ENCODE data around the gene TOLLIP.

The TOLLIP gene

GRCh38 chr11:1302461-1303125 is 6.8 kb downstream of the TOLLIP start:
- CTCF ChIA-PET = interaction anchor here (0.6 kb wide), 1 partner anchor 1644 kb away, joined by 3 read pairs; no protein-coding TSS in a partner anchor
- Histone ChIP-seq H3K36me3 (ENCODE audit: control insufficient read depth in 2 of 2, insufficient read depth in 1 of 2, low read length in 2 of 2) (peaks cover 0 to 48% of the 10 kb centered on the region in 2 experiments; a peak in 1 of 3 replicates), H3K9me3 (ENCODE audit: control insufficient read depth, insufficient read depth, low read depth, low read length) (no peaks in the 10 kb centered on the region), H3K27ac (ENCODE audit: extremely low read depth, low read depth, low read length) (no peak overlapping the region), H3K4me3 (ENCODE audit: low read depth, low read length) (no peak overlapping the region), H3K4me1 (ENCODE audit: control insufficient read depth, insufficient read depth, low read length) (no peaks in the 10 kb centered on the region)
- POLR2A ChIA-PET = no interaction called here
- TF ChIP-seq ZNF148 (tag by site-specific recombination; IDR thresholded peaks at IDR 0.05; ENCODE audit: borderline replicate concordance) (no peak), ZBTB10 (tag by site-specific recombination; IDR thresholded peaks at IDR 0.05) (no peak), ZNF529 (tag by site-specific recombination; IDR thresholded peaks at IDR 0.05; ENCODE audit: insufficient replicate concordance) (no peak), ZSCAN5A (tag by site-specific recombination; IDR thresholded peaks at IDR 0.05) (no peak), ZNF366 (tag by site-specific recombination; conservative IDR thresholded peaks at IDR 0.05) (no peak), OSR2 (tag by site-specific recombination; IDR thresholded peaks at IDR 0.05) (no peak), ZFP3 (tag by site-specific recombination; IDR thresholded peaks at IDR 0.05; ENCODE audit: low read depth) (no peak), CTCF (tag by site-specific recombination; IDR thresholded peaks at IDR 0.05) (no peak), ZNF626 (tag by site-specific recombination; IDR thresholded peaks at IDR 0.05) (no peak), ZNF785 (tag by site-specific recombination; IDR thresholded peaks at IDR 0.05) (no peak), ZNF404 (tag by site-specific recombination; IDR thresholded peaks at IDR 0.05) (no peak), PBX3 (CRISPR knock-in tag; IDR thresholded peaks at IDR 0.05) (no peak), ZBTB17 (tag by site-specific recombination; IDR thresholded peaks at IDR 0.05) (no peak), ZFHX2 (tag by site-specific recombination; conservative IDR thresholded peaks at IDR 0.05) (no peak)

- no peak overlapping the region for H3K27ac ChIP-seq (ENCODE audit: extremely low read depth, low read depth, low read length)
- H3K36me3 ChIP-seq (ENCODE audit: control insufficient read depth in 2 of 2, insufficient read depth in 1 of 2, low read length in 2 of 2) = peaks cover 0 to 48% of the 10 kb centered on the region in 2 experiments; a peak in 1 of 3 replicates
- H3K9me3 ChIP-seq (ENCODE audit: control insufficient read depth, insufficient read depth, low read depth, low read length) = no peaks in the 10 kb centered on the region
- H3K4me1 ChIP-seq (ENCODE audit: control insufficient read depth, insufficient read depth, low read length) = no peaks in the 10 kb centered on the region
- no peak overlapping the region for H3K4me3 ChIP-seq (ENCODE audit: low read depth, low read length)
- POLR2A ChIA-PET = no interaction called here
- CTCF ChIA-PET = interaction anchor here (0.6 kb wide), 2 partner anchors 13 to 1644 kb away, joined by 3 to 5 read pairs; no protein-coding TSS in a partner anchor
- no peak for TF ChIP-seq ZNF624 (tag by site-specific recombination; IDR thresholded peaks at IDR 0.05)
- TF ChIP-seq ZNF707 (tag by site-specific recombination; IDR thresholded peaks at IDR 0.05) = no peak
- TF ChIP-seq ZNF664 (tag by site-specific recombination; IDR thresholded peaks at IDR 0.05) = no peak
- no peak for TF ChIP-seq HOXC10 (CRISPR knock-in tag; IDR thresholded peaks at IDR 0.05)
- TF ChIP-seq ZNF398 (tag by site-specific recombination; IDR thresholded peaks at IDR 0.05) = no peak
- no peak for TF ChIP-seq KLF16 (tag by site-specific recombination; IDR thresholded peaks at IDR 0.05)
Observed at GRCh38 chr11:1302041-1302460, 7.4 kb downstream of the TOLLIP start.

All from HEK293 (cell line).